Measurements from ENCODE around the gene HSPA12A. TPM values are rescaled to one million over a fixed set of nuclear protein-coding genes. Genes with fewer than 3 reads are reported as not detected.

The HSPA12A gene
- total and polyA plus RNA-seq, 2 of the 13 experiments (the other 11 are each of a cell fraction or from before 2014, with no cell fraction given): 6.4 to 13.6 TPM

- POLR2A ChIA-PET: no interaction called here
- no TSS peak for BruUV-seq (replicated peaks)
- in situ Hi-C loops (cut with HindIII; ENCODE audit: extremely low pct_ligation_motif_present, low pct_unique_long_range_greater_than_20kb): no loop called here
- H3K4me2 ChIP-seq (ENCODE audit: low read depth, low read length): no peak overlapping the region
- no peak overlapping the region for H3K4me3 ChIP-seq (replicated peaks in 1 of 3; ENCODE audit: insufficient read depth in 1 of 3, low read depth in 2 of 3, low read length in 3 of 3)
- no peaks in the 10 kb centered on the region for H3K4me1 ChIP-seq (ENCODE audit: insufficient read depth, low read length)
- no peak overlapping the region for H3K27ac ChIP-seq (ENCODE audit: extremely low read length, insufficient read depth, low read length)
- FAIRE-seq: no peak
- CTCF ChIA-PET (ENCODE audit: low intra/inter-chr PET ratio, low total read pairs): no interaction called here
- WGBS (ENCODE audit: low lambda C conversion rate): 73% methylated on average over 8 of the region's 8 CpGs
- H3K79me2 ChIP-seq (ENCODE audit: insufficient read depth, low read length): no peaks in the 10 kb centered on the region
- H3K9me3 ChIP-seq (ENCODE audit: low read length): no peaks in the 10 kb centered on the region
- no peak for ATAC-seq
- intact Hi-C loops (cut with micrococcal nuclease; ENCODE audit: unreplicated experiment): no loop called here
- no peaks in the 10 kb centered on the region for H4K20me1 ChIP-seq (ENCODE audit: insufficient read depth, low read length)
- H3K36me3 ChIP-seq (replicated peaks in 1 of 2; ENCODE audit: control insufficient read depth in 1 of 2, insufficient read depth in 2 of 2, low read length in 2 of 2): no peaks in the 10 kb centered on the region
- H3K9ac ChIP-seq (ENCODE audit: insufficient read depth, low read depth, low read length): no peak overlapping the region
- DNase-seq (ENCODE audit: low spot score): no peak
- no peaks in the 10 kb centered on the region for H3K27me3 ChIP-seq (ENCODE audit: control insufficient read depth in 1 of 2, insufficient read depth in 2 of 2, low read length in 2 of 2)
- H2AFZ ChIP-seq (ENCODE audit: low read length): no peak overlapping the region
- TF ChIP-seq MLXIP (CRISPR knock-in tag; IDR thresholded peaks at IDR 0.05; ENCODE audit: borderline replicate concordance) (no peak), ZSCAN20 (CRISPR knock-in tag; IDR thresholded peaks at IDR 0.05; ENCODE audit: borderline replicate concordance) (no peak), KDM6A (CRISPR knock-in tag; IDR thresholded peaks at IDR 0.05; ENCODE audit: low read depth) (no peak), CENPX (CRISPR knock-in tag; IDR thresholded peaks at IDR 0.05) (no peak), EEA1 (CRISPR knock-in tag; IDR thresholded peaks at IDR 0.05; ENCODE audit: borderline replicate concordance) (no peak), ZBTB4 (CRISPR knock-in tag; IDR thresholded peaks at IDR 0.05; ENCODE audit: borderline replicate concordance) (no peak), NONO (IDR thresholded peaks at IDR 0.05) (no peak), NONO (CRISPR knock-in tag; conservative IDR thresholded peaks at IDR 0.05) (no peak), DMTF1 (CRISPR knock-in tag; IDR thresholded peaks at IDR 0.05) (no peak), ZNF546 (CRISPR knock-in tag; conservative IDR thresholded peaks at IDR 0.05) (no peak)
- TF ChIP-seq, protein P1, sequence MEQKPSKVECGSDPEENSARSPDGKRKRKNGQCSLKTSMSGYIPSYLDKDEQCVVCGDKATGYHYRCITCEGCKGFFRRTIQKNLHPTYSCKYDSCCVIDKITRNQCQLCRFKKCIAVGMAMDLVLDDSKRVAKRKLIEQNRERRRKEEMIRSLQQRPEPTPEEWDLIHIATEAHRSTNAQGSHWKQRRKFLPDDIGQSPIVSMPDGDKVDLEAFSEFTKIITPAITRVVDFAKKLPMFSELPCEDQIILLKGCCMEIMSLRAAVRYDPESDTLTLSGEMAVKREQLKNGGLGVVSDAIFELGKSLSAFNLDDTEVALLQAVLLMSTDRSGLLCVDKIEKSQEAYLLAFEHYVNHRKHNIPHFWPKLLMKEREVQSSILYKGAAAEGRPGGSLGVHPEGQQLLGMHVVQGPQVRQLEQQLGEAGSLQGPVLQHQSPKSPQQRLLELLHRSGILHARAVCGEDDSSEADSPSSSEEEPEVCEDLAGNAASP (CRISPR knock-in tag; IDR thresholded peaks at IDR 0.05; ENCODE audit: borderline replicate concordance): no peak
Measured at GRCh38 chr10:116633216-116633600, 109.2 kb downstream of the HSPA12A start.
